Skeletal muscle cell (primary cell): ENCODE results near the gene CGN.

Experiments used
- DNase-seq: peaks from one replicate; pipeline ENCODE4 v3.0.0-alpha.2; 2010; ENCODE audit warnings: low read depth
- H3K4me3 ChIP-seq: 2 replicates; pipeline ENCODE4 v1.5.1; 2011; ENCODE audit warnings: low read depth, mild to moderate bottlenecking, control low read depth, low read length, moderate library complexity

CGN gene

DNA sequence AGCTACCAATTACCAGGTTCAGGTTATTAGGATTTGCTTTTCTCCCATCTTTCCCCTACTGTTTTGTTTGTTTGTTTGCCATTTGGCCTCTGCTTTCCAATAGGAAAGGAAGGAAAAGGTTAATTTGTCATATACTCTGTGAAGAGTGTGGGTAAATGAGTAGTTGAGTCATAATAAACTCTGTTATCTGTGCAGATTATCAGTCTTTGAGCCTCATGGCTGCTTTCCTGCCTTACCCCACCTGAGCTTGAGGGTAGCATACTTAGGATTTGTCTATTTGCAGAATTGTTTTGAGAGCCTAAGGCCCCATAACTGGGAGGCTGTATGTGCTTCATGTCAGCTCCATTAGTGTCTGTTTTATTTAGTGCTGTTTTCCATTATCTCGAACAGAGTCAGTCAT lies 67.8 kb downstream of the CGN start:
- H3K4me3 ChIP-seq: no peak overlapping the region
- no peak for DNase-seq

DNA sequence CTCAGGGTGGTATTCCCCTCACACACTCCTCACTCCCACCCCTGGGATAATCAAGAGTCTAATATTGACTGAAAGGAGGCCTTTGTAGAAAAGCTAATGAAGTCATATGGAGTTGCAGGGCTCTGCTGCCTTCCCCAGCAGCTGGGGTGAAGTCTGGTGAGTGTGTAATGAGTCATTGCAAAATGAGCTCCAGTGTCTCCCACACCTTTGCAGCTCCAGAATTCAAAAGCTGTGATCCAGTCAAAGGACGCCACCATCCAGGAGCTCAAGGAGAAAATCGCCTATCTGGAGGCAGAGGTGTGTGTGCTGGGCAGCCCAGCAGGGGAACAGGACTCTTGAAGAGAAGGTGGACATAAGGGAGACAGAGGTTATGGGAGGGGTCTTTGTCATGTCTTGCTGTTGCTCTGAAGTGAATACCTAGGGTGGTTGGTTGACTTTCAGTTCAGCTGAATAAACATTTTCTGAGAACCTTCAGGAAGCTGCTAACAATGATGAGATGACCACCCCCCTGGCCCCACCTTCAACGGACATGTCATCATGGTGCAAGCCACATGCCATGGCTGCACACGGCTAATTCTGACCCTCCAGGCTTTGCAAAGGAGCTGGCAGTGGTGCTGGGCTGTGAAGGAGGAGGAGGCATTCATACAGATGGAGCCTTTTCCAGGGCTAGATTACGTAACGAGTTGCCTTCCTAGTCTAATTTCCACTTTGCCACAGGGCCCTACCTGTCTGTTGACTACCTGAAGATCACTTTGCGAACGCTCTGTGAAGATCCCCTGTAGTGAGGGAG lies 68.4 kb downstream of the CGN start:
- no peak overlapping the region for H3K4me3 ChIP-seq
- DNase-seq: no peak

DNA sequence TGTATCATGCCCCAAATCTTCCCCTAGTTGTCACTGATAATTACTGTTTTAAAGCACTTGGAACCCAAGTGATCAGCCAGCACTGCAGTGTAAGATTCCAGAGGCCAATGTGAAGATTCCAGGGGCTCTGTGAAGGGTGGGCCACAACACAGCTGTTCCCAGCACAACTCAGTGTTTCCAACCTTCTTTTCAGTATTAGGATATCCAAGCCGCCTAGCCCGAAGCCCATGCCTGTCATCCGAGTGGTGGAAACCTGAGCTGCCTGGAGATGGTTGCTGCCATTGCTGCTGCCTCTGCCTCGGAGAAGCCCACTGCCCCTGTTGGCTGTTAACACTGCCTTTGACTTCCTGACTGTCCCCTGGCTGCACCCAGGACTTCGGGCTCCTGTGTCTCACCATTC lies 70.3 kb downstream of the CGN start:
- no peak overlapping the region for H3K4me3 ChIP-seq
- DNase-seq: no peak

DNA sequence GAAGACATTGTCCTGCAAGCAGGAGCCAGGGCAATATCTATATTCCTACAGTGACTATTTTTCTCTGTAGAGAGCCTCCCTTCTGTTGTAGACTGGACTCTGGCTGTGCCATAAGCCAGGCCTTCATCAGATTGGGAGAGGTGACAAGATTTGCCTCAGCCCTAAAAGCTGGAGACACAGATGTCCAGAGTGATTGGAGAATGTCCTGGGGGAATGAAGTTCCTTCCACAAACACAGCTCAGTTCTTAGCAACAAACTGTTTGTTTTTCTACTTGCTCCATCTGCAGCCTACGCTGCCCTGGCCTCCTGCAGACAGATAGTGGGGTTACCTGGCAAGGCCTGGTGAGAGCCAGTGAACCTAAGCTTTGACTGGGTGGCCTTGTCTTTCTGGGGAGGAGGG lies 70.7 kb downstream of the CGN start:
- no peak for DNase-seq
- no peak overlapping the region for H3K4me3 ChIP-seq

DNA sequence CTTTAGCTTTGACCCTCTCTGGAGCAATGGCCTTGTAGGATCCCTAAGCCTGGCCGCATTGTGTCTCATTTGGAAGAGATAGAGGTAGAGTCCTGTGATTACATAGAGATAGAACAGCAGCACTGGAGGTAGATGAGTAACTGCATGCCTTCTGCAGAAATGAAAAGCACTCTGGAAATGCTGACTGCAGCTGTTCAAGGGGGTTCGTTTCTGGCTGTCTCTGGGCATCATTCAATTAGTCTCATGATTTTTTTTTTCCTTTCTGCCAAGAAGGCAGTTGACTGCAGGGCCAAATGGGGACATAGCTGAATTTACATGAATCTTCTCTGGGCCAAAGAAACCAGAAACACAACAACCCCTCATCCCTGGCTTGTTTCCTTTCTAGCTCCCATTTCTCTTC lies 72.6 kb downstream of the CGN start:
- DNase-seq: no peak
- H3K4me3 ChIP-seq: no peak overlapping the region

DNA sequence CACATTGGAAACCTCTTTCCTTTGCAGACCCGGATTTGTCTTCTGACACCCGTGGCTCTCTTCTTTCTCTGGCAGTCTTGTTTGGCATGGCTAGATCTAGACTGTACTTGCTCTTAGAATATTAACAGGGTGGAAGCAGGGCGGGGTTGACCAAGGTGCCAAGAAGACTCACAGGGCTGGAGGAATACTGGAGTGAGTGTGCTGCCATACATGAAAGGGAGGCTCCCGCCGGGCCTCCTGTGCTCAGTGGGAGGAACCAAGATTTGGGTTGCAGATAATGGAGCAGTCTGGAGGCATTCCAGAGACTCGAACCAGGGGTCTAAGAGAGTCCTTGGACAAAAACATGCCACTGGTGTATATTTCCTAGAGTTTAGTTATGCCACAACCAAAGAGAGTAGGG lies 73.1 kb downstream of the CGN start:
- DNase-seq: no peak
- no peak overlapping the region for H3K4me3 ChIP-seq

DNA sequence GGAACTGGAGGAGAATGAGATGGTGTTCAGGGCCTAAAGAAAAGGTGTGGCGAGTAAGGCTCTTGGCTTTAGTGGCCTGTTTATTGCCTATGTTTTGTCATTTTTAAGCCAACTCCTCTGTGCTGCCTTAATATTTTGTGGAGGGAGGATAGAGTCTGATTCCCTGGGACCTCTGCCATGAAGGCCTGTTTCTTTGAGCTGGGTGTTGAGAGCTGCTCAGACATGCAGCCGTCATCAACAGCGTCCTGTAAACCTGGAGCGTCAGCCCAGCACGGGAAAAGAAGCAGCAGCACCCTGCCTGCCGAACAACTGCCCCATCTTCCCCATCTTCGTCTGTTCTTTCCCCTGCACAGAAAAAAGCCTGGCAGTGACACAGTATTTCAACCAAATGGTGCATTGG lies 73.6 kb downstream of the CGN start:
- H3K4me3 ChIP-seq: no peak overlapping the region
- DNase-seq: no peak

DNA sequence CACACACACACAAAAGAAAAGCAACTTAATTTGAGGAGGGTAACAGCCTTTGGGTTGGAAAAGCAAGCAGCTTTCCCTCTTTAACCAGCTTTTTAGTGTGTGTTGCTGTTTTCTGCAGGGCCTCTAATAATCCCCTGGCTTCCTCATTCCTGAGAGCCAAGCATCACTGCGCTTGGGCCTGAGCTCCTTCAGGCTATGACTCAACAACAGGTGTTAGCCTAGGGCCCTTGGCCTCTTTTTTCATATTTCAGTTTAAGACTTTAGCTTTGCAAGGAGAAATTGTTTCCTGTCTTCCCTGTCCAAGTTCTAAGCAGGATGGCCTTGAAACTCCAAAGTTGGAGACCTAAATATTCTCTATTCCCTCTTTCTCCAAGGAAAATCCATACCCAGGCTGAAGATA lies 74.4 kb downstream of the CGN start:
- no peak overlapping the region for H3K4me3 ChIP-seq
- peak; percentile 32 for DNase-seq
